Immature natural killer cell (primary cell): Measurements from ENCODE around the gene EIF2D. TPM values are rescaled to one million over a fixed set of nuclear protein-coding genes. Genes with fewer than 3 reads are reported as not detected.

Experiments
- DNase-seq, 3 donors: peaks; one replicate each; pipeline ENCODE4 v3.0.0; 2022; ENCODE audit warnings: mixed read lengths in 1 of 3
- H3K27ac Mint-ChIP-seq, 6 donors: one replicate each; pipeline ENCODE4 v1.8.0; 2020; ENCODE audit warnings: mixed read lengths in 6 of 6, mild to moderate bottlenecking in 5 of 6, inconsistent platforms in 4 of 6, moderate library complexity in 3 of 6
- H3K27me3 Mint-ChIP-seq, 3 donors: one replicate each; pipeline ENCODE4 v1.8.0; 2020 to 2021; ENCODE audit warnings: low read depth in 3 of 3, mild to moderate bottlenecking in 3 of 3, mixed read lengths in 3 of 3, moderate library complexity in 3 of 3, inconsistent platforms in 1 of 3
- H3K36me3 Mint-ChIP-seq, 3 donors: one replicate each; pipeline ENCODE4 v1.8.0; 2020; ENCODE audit warnings: mixed read lengths in 3 of 3, inconsistent platforms in 2 of 3, mild to moderate bottlenecking in 2 of 3
- H3K4me1 Mint-ChIP-seq, 2 donors: one replicate each; pipeline ENCODE4 v1.8.0; 2020; ENCODE audit warnings: inconsistent platforms in 2 of 2, mild to moderate bottlenecking in 2 of 2, mixed read lengths in 2 of 2, moderate library complexity in 1 of 2
- H3K4me3 Mint-ChIP-seq, 5 donors: one replicate each; pipeline ENCODE4 v1.8.0; 2020; ENCODE audit warnings: mild to moderate bottlenecking in 5 of 5, mixed read lengths in 5 of 5, inconsistent platforms in 3 of 5, moderate library complexity in 3 of 5
- H3K9me3 Mint-ChIP-seq, 6 donors: one replicate each; pipeline ENCODE4 v1.8.0; 2020; ENCODE audit warnings: mild to moderate bottlenecking in 6 of 6, mixed read lengths in 6 of 6, inconsistent platforms in 4 of 6, moderate library complexity in 3 of 6
- polyA plus RNA-seq, 3 donors: library from polyadenylated mRNA; unstranded; fragments of 300-500 nt; fragmentation: Illumina TruSeq; gene quantifications; one replicate each; pipeline ENCODE4 v1.2.3, GENCODE V29; 2021

EIF2D gene
- polyA plus RNA-seq, 3 donors from 2014 or later, result 12.9 to 24.2 (median 20.8) TPM

- no peak for DNase-seq
- Mint-ChIP-seq H3K4me3 (peak overlapping the region; percentile 77 to 88 (median 84)), H3K4me1 (peaks cover 100% of the 10 kb centered on the region in 2 donors), H3K27me3 (peaks cover 29 to 43% (median 31%) of the 10 kb centered on the region in 3 donors), H3K9me3 (no peaks in the 10 kb centered on the region), H3K36me3 (peaks cover 8 to 14% (median 11%) of the 10 kb centered on the region in 3 donors), H3K27ac (peak overlapping the region; percentile 96 to 99 (median 98))
These were observed 33.3 kb downstream of the EIF2D start for GRCh38 chr1:206578978-206579374.

- H3K4me1 Mint-ChIP-seq, result peaks cover 100% of the 10 kb centered on the region in 2 donors
- peak in 1 of 3 donors; percentile 47 for DNase-seq
- peak overlapping the region; percentile 77 to 88 (median 82) for H3K4me3 Mint-ChIP-seq
- H3K27me3 Mint-ChIP-seq, result peaks cover 25 to 43% (median 31%) of the 10 kb centered on the region in 3 donors
- H3K27ac Mint-ChIP-seq, result peak overlapping the region; percentile 96 to 99 (median 98)
- peaks cover 8 to 9% (median 8%) of the 10 kb centered on the region in 3 donors for H3K36me3 Mint-ChIP-seq
- H3K9me3 Mint-ChIP-seq, result no peaks in the 10 kb centered on the region
These were observed 33.9 kb downstream of the EIF2D start for GRCh38 chr1:206578068-206578977.

- Mint-ChIP-seq H3K27me3 (peaks cover 22 to 38% (median 31%) of the 10 kb centered on the region in 3 donors), H3K4me1 (peaks cover 100% of the 10 kb centered on the region in 2 donors), H3K9me3 (no peaks in the 10 kb centered on the region), H3K27ac (peak overlapping the region; percentile 96 to 99 (median 98)), H3K4me3 (peak overlapping the region; percentile 69 to 82 (median 77)), H3K36me3 (peaks cover 12 to 15% (median 12%) of the 10 kb centered on the region in 3 donors)
- no peak for DNase-seq
These were observed 34.6 kb downstream of the EIF2D start for GRCh38 chr1:206577626-206578025.

GRCh38 chr1:206575894-206576737, 36.1 kb downstream of the EIF2D start:
- peaks cover 16 to 27% (median 23%) of the 10 kb centered on the region in 3 donors for H3K27me3 Mint-ChIP-seq
- H3K9me3 Mint-ChIP-seq, result no peaks in the 10 kb centered on the region
- DNase-seq, result no peak
- peaks cover 12 to 22% (median 13%) of the 10 kb centered on the region in 3 donors for H3K36me3 Mint-ChIP-seq
- H3K4me1 Mint-ChIP-seq, result peaks cover 100% of the 10 kb centered on the region in 2 donors
- peak overlapping the region; percentile 69 to 82 (median 77) for H3K4me3 Mint-ChIP-seq
- peak overlapping the region; percentile 96 to 99 (median 98) for H3K27ac Mint-ChIP-seq

GRCh38 chr1:206575165-206575893, 36.9 kb downstream of the EIF2D start:
- DNase-seq, result peak; percentile 80 to 83 (median 81)

GRCh38 chr1:206573762-206574161, 38.5 kb downstream of the EIF2D start:
- H3K27me3 Mint-ChIP-seq, result peaks cover 6 to 11% (median 7%) of the 10 kb centered on the region in 3 donors
- H3K9me3 Mint-ChIP-seq, result no peaks in the 10 kb centered on the region
- peak overlapping the region; percentile 96 to 99 (median 98) for H3K27ac Mint-ChIP-seq
- peak overlapping the region; percentile 16 to 64 (median 53) for H3K4me3 Mint-ChIP-seq
- no peak for DNase-seq
- H3K36me3 Mint-ChIP-seq, result peaks cover 9 to 22% (median 12%) of the 10 kb centered on the region in 3 donors
- H3K4me1 Mint-ChIP-seq, result peaks cover 99 to 100% of the 10 kb centered on the region in 2 donors

More at GRCh38 chr1:206575165-206575893, 36.9 kb downstream of the EIF2D start:
- peaks cover 12 to 22% (median 12%) of the 10 kb centered on the region in 3 donors for H3K36me3 Mint-ChIP-seq
- H3K27ac Mint-ChIP-seq, result peak overlapping the region; percentile 96 to 99 (median 98)
- no peaks in the 10 kb centered on the region for H3K9me3 Mint-ChIP-seq
- peak overlapping the region; percentile 69 to 82 (median 77) for H3K4me3 Mint-ChIP-seq
- H3K27me3 Mint-ChIP-seq, result peaks cover 11 to 21% (median 18%) of the 10 kb centered on the region in 3 donors
- H3K4me1 Mint-ChIP-seq, result peaks cover 100% of the 10 kb centered on the region in 2 donors

GRCh38 chr1:206573319-206573718, 38.9 kb downstream of the EIF2D start:
- peaks cover 5 to 9% (median 7%) of the 10 kb centered on the region in 3 donors for H3K27me3 Mint-ChIP-seq
- peaks cover 99 to 100% of the 10 kb centered on the region in 2 donors for H3K4me1 Mint-ChIP-seq
- H3K27ac Mint-ChIP-seq, result peak overlapping the region; percentile 96 to 99 (median 98)
- DNase-seq, result no peak
- peak overlapping the region; percentile 16 to 64 (median 53) for H3K4me3 Mint-ChIP-seq
- no peaks in the 10 kb centered on the region for H3K9me3 Mint-ChIP-seq
- peaks cover 9 to 22% (median 11%) of the 10 kb centered on the region in 3 donors for H3K36me3 Mint-ChIP-seq

- H3K9me3 Mint-ChIP-seq, result no peaks in the 10 kb centered on the region
- peak overlapping the region in 3 of 5 donors; percentile 19 to 64 (median 42) for H3K4me3 Mint-ChIP-seq
- H3K27me3 Mint-ChIP-seq, result peaks cover 2 to 9% (median 4%) of the 10 kb centered on the region in 3 donors
- H3K27ac Mint-ChIP-seq, result peak overlapping the region; percentile 96 to 99 (median 98)
- H3K36me3 Mint-ChIP-seq, result peaks cover 8 to 19% (median 9%) of the 10 kb centered on the region in 3 donors
- no peak for DNase-seq
- H3K4me1 Mint-ChIP-seq, result peaks cover 99 to 100% of the 10 kb centered on the region in 2 donors
These were observed 39.4 kb downstream of the EIF2D start for GRCh38 chr1:206572835-206573234.

- H3K27ac Mint-ChIP-seq, result peak overlapping the region; percentile 83 to 99 (median 97)
- no peaks in the 10 kb centered on the region for H3K9me3 Mint-ChIP-seq
- H3K4me1 Mint-ChIP-seq, result peaks cover 99 to 100% of the 10 kb centered on the region in 2 donors
- peak overlapping the region in 3 of 5 donors; percentile 44 to 61 (median 48) for H3K4me3 Mint-ChIP-seq
- H3K36me3 Mint-ChIP-seq, result peaks cover 8 to 30% (median 16%) of the 10 kb centered on the region in 3 donors
- no peak for DNase-seq
- peaks cover 2 to 9% (median 3%) of the 10 kb centered on the region in 3 donors for H3K27me3 Mint-ChIP-seq
These were observed 41.7 kb downstream of the EIF2D start for GRCh38 chr1:206570529-206570928.

GRCh38 chr1:206569556-206569955, 42.7 kb downstream of the EIF2D start:
- Mint-ChIP-seq H3K4me3 (peak overlapping the region in 4 of 5 donors; percentile 30 to 77 (median 68)), H3K27me3 (peaks cover 0 to 9% (median 3%) of the 10 kb centered on the region in 3 donors), H3K27ac (peak overlapping the region; percentile 95 to 99 (median 97)), H3K9me3 (no peaks in the 10 kb centered on the region), H3K36me3 (peaks cover 8 to 35% (median 23%) of the 10 kb centered on the region in 3 donors), H3K4me1 (peaks cover 99 to 100% of the 10 kb centered on the region in 2 donors)
- no peak for DNase-seq

GRCh38 chr1:206568779-206569352, 43.4 kb downstream of the EIF2D start:
- Mint-ChIP-seq H3K27me3 (peaks cover 0 to 9% (median 3%) of the 10 kb centered on the region in 3 donors), H3K4me1 (peaks cover 99 to 100% of the 10 kb centered on the region in 2 donors), H3K9me3 (no peaks in the 10 kb centered on the region), H3K27ac (peak overlapping the region; percentile 95 to 99 (median 97)), H3K36me3 (peaks cover 8 to 36% (median 19%) of the 10 kb centered on the region in 3 donors), H3K4me3 (peak overlapping the region; percentile 60 to 85 (median 75))
- no peak for DNase-seq

- peak overlapping the region; percentile 95 to 99 (median 97) for H3K27ac Mint-ChIP-seq
- H3K9me3 Mint-ChIP-seq, result no peaks in the 10 kb centered on the region
- peak overlapping the region; percentile 62 to 90 (median 77) for H3K4me3 Mint-ChIP-seq
- peak in 1 of 3 donors; percentile 22 for DNase-seq
- peaks cover 4 to 9% (median 5%) of the 10 kb centered on the region in 3 donors for H3K27me3 Mint-ChIP-seq
- H3K4me1 Mint-ChIP-seq, result peaks cover 99 to 100% of the 10 kb centered on the region in 2 donors
- H3K36me3 Mint-ChIP-seq, result peaks cover 8 to 36% (median 19%) of the 10 kb centered on the region in 3 donors
These were observed 44.0 kb downstream of the EIF2D start for GRCh38 chr1:206568256-206568655.
